GM18858 (cell line): ENCODE results near the gene ZFP37.
"Not testable (repeated sequence)": the region's sequence is repeated elsewhere in the genome, so short reads cannot be mapped to it uniquely, and the experiment has no call there.

ENCODE experiments used
- ATAC-seq: cut with Tn5 transposase; IDR thresholded peaks from one replicate; pipeline ENCODE4 v1.9.1; 2021; ENCODE audit not compliant: unreplicated experiment

ZFP37 gene

DNA sequence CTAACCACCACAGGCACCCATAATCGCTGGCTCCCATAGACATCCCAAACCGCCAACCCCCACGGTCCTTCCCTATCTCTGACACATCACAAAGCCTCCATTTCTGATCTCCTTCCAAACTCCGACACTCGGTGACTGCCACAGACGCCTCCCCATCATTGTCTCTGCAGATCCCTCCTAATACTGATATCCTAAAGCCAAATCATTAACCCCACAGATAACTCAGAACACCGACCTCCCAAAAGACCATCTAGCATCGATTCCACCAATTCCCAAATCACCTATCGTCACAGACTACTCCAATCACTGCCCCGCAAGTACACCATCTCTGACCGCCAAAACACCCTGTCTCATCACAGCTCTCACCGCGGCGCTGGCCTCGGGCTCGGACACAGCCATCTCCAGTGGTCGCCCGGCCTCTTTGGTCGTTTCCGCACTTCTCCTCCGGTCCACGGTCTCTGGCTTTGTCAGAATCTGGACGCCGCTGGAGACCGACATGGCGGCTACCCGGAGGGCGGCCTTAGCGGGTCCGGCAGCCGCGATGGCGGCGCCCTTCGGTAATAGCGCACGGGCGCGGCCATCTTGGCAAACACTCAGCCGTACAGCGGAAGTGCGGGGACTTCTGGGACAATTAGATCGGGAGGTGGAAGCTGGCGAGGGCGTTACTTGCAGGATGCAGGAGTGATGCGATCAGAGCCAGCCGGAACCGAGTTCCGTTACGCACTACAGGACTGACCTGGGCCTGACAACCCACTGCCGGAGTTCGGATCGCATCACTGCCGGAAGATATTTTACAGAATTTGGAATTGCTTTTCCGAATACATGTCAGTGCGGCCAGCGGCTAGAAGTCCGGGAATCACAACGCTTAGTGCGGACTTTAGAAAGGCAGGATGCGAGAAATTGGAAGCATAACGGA is at the start of gene ZFP37:
Gene ZFP37, minus strand, starts transcription at position 534 of the 916 bp plus-strand sequence. Its CDS starts 36 bp downstream, at position 498.
- no peak for ATAC-seq

DNA sequence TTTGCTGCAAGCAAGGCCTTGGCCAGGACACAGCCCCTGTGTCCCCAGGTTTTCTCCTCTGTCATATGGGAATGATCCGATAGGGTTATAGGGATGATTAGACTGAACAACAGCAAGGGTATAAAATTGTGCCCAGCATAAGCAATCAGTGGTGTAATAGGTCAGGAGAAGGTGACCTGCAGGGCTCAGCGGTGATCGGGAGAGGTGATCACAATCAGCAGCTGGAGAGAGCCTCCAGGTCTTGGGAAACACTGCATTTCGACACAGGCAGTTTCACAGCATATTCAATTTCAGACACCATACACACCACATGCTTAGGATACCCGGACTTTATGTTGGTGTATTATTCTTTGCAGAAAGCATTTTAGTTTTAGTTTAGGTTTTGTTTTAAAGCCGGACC is 48.8 kb upstream of the ZFP37 start:
- not testable (repeated sequence) for ATAC-seq

GRCh38 chr9:113095561-113095960 is 39.0 kb upstream of the ZFP37 start:
- no peak for ATAC-seq

GRCh38 chr9:113089924-113090323 is 33.4 kb upstream of the ZFP37 start:
- not testable (repeated sequence) for ATAC-seq

DNA sequence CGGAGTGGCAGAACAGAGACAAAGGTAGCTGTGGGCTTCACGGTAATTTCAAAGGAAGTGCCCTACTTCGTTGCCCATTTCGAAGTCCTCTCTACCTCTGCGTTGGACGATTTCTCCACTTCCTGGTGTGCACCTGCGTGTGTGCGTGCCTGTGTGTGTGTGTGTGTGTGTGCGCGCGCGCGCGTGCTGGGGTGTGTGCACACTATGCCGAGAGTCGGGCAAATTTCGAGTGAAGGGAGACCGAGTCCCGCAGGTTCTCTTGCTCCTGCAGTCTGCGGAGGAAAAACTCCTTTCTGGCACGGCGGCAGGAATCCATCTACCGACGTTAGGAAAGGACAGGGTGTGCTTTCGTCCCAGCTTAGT is 32.6 kb upstream of the ZFP37 start:
- ATAC-seq = not testable (repeated sequence)

DNA sequence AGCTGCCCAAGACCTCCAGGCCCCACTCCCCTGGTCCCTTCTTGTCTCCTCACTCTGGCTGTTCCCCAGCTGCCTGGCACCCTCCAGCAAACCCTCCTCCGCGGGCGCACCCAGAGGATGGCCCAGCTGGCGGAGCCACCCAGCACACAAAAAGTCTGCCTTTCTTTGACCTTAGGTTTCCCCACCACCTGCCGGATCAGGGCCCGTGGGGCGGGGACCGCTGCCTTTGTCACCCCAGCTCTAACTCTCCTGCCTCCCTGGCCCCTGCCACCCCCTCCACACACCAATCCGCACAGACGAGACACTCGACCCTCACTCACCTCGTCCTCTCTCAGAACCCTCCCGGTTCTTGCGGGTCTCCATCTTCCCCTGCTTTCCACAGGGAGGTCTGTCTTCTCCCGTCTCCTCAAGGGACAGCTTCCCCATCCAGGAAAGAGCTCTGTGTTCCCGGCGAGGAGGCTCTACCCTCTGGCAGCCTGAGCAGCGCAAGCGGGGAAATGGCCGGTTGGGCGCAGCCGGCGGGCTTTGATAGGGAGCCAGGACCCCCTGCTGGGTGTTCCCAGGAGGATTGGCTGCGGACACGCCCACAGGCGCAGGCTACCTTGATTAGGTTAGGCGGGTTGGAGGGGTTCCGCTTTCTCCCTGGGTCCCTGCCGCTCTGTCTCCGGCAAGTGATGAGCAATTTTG is 32.1 kb upstream of the ZFP37 start:
- ATAC-seq = not testable (repeated sequence)

GRCh38 chr9:113062932-113063310 is 6.4 kb upstream of the ZFP37 start:
- not testable (repeated sequence) for ATAC-seq

- ATAC-seq = not testable (repeated sequence)
Observed at GRCh38 chr9:113062256-113062931, 5.9 kb upstream of the ZFP37 start.

DNA sequence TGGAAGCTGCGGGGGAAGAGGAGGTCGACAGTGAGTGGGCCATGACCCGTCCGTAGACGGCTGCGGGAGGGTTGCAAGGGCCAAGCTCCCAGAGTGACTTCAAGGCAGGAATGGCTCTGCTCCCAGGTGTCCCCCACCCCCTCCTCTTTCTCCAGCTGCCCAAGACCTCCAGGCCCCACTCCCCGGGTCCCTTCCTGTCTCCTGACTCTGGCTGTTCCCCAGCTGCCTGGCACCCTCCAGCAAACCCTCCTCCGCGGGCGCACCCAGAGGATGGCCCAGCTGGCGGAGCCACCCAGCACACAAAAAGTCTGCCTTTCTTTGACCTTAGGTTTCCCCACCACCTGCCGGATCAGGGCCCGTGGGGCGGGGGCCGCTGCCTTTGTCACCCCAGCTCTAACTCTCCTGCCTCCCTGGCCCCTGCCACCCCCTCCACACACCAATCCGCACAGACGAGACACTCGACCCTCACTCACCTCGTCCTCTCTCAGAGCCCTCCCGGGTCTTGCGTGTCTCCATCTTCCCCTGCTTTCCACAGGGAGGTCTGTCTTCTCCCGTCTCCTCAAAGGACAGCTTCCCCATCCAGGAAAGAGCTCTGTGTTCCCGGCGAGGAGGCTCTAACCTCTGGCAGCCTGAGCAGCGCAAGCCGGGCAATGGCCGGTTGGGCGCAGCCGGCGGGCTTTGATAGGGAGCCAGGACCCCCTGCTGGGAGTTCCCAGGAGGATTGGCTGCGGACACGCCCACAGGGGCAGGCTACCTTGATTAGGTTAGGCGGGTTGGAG is 4.7 kb upstream of the ZFP37 start:
- not testable (repeated sequence) for ATAC-seq

- not testable (repeated sequence) for ATAC-seq
Observed at GRCh38 chr9:113059581-113060284, 3.2 kb upstream of the ZFP37 start.

GRCh38 chr9:113057193-113057592 is 669 bp upstream of the ZFP37 start:
- no peak for ATAC-seq

- no peak for ATAC-seq
Observed at GRCh38 chr9:113042884-113043657, 13.5 kb downstream of the ZFP37 start.

GRCh38 chr9:113026200-113026599 is 30.3 kb downstream of the ZFP37 start:
- no peak for ATAC-seq

DNA sequence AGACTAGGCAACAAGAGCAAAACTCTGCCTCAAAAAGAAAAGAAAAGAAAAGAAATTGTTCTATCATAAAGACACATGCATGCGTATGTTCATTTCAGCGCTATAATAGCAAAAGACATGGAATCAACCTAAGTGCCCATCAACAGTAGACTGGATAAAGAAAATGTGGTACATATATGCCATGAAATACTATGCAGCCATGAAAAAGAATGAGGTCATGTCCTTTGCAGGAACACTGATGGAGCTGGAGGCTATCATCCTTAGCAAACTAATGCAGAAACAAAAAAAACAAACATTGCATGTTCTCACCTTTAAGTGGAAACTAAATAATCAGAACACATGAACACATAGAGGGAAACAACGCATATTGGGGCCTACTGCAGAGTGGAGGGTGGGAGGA is 38.3 kb downstream of the ZFP37 start:
- ATAC-seq = no peak

GRCh38 chr9:113012492-113012891 is 44.0 kb downstream of the ZFP37 start:
- no peak for ATAC-seq

GRCh38 chr9:113011911-113012381 is 44.6 kb downstream of the ZFP37 start, which contains the start of gene ZNF883:
ZNF883 (minus strand) TSS chr9:113012192.
- no peak for ATAC-seq

GRCh38 chr9:113005777-113006176 is 50.7 kb downstream of the ZFP37 start:
- ATAC-seq = no peak

- ATAC-seq = no peak
Observed at GRCh38 chr9:112997236-112997941, 59.1 kb downstream of the ZFP37 start.
